Measurements from ENCODE around the gene ENTPD6.
A peak's percentile ranks its signal among the peaks of the same experiment; 100 is the strongest.

Gene ENTPD6

DNA sequence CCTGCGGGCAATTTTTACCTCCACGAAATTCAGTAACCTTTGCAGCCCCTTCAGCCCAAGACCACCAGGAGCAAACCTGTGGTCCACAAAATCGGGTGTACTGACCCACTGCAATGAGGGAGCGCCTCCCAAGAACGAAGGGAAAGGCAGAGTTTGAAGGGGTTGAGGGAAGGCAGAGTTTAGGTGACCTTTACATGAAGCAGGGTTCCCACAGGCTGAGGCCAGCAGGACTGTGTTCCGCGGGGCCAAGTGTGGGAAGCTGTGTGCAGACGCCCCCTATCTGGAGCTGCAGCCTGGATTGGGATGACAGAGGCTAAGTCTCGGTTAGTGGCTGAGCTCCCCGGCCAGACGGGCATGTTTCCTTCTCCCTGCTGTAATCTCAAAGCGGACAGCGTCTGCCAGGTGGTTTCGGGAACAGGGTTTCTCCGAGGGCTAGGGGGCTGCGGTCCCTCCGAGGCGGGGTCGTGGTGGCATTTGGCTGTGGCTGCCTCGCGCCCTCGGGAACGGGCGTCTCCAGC, 51.5 kb downstream of the ENTPD6 start (continued):
- TF ChIP-seq, protein P1, sequence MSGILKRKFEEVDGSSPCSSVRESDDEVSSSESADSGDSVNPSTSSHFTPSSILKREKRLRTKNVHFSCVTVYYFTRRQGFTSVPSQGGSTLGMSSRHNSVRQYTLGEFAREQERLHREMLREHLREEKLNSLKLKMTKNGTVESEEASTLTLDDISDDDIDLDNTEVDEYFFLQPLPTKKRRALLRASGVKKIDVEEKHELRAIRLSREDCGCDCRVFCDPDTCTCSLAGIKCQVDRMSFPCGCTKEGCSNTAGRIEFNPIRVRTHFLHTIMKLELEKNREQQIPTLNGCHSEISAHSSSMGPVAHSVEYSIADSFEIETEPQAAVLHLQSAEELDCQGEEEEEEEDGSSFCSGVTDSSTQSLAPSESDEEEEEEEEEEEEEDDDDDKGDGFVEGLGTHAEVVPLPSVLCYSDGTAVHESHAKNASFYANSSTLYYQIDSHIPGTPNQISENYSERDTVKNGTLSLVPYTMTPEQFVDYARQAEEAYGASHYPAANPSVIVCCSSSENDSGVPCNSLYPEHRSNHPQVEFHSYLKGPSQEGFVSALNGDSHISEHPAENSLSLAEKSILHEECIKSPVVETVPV (CRISPR knock-in tag; IDR thresholded peaks at IDR 0.05) = no peak
- TF ChIP-seq CSDC2 (CRISPR knock-in tag; IDR thresholded peaks at IDR 0.05) (no peak), RARB (CRISPR knock-in tag; IDR thresholded peaks at IDR 0.05) (no peak), TOX (CRISPR knock-in tag; IDR thresholded peaks at IDR 0.05; ENCODE audit: borderline replicate concordance) (no peak)

DNA sequence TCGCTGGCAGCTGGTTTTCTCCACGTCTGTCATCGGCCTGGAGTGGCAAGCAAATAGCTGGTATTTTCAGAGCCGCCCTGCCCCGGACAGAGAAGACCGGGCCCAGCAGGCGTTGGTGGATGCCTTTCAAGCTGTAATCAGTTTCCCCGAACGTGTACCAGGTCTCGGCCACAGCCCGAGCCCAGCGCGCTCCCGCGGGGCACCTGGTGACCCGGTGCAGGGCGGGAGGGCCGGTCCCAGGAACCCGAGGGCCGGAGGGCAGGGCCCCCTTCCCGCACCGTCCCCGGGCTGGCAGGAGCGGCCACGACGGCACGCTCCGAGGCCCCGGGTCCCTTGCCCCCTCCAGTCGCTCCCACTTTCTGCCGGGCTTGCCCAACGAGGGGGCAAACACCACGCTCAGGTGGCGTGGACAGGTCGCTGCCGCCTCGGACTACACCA, 52.0 kb downstream of the ENTPD6 start:
- ATAC-seq = peak; percentile 62
- TF ChIP-seq, protein P2, sequence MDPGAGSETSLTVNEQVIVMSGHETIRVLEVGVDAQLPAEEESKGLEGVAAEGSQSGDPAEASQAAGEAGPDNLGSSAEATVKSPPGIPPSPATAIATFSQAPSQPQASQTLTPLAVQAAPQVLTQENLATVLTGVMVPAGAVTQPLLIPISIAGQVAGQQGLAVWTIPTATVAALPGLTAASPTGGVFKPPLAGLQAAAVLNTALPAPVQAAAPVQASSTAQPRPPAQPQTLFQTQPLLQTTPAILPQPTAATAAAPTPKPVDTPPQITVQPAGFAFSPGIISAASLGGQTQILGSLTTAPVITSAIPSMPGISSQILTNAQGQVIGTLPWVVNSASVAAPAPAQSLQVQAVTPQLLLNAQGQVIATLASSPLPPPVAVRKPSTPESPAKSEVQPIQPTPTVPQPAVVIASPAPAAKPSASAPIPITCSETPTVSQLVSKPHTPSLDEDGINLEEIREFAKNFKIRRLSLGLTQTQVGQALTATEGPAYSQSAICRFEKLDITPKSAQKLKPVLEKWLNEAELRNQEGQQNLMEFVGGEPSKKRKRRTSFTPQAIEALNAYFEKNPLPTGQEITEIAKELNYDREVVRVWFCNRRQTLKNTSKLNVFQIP (CRISPR knock-in tag; IDR thresholded peaks at IDR 0.05; ENCODE audit: borderline replicate concordance, low read depth) = no peak
- no peak for TF ChIP-seq ZFP30 (CRISPR knock-in tag; IDR thresholded peaks at IDR 0.05)
- TF ChIP-seq BACH2 (CRISPR knock-in tag; IDR thresholded peaks at IDR 0.05; ENCODE audit: borderline replicate concordance) = no peak
- no peak for TF ChIP-seq GLIS3 (CRISPR knock-in tag; IDR thresholded peaks at IDR 0.05)
- no peak for TF ChIP-seq TCF4 (CRISPR knock-in tag; IDR thresholded peaks at IDR 0.05; ENCODE audit: borderline replicate concordance)
- TF ChIP-seq ZC3H10 (CRISPR knock-in tag; IDR thresholded peaks at IDR 0.05) = no peak
- TF ChIP-seq ARNTL (CRISPR knock-in tag; IDR thresholded peaks at IDR 0.05; ENCODE audit: borderline replicate concordance, low read depth) = no peak
- no peak for TF ChIP-seq TOX (CRISPR knock-in tag; IDR thresholded peaks at IDR 0.05; ENCODE audit: borderline replicate concordance)
- TF ChIP-seq ZNF70 (CRISPR knock-in tag; IDR thresholded peaks at IDR 0.05) = no peak
- TF ChIP-seq ISL1 (CRISPR knock-in tag; IDR thresholded peaks at IDR 0.05) = no peak

DNA sequence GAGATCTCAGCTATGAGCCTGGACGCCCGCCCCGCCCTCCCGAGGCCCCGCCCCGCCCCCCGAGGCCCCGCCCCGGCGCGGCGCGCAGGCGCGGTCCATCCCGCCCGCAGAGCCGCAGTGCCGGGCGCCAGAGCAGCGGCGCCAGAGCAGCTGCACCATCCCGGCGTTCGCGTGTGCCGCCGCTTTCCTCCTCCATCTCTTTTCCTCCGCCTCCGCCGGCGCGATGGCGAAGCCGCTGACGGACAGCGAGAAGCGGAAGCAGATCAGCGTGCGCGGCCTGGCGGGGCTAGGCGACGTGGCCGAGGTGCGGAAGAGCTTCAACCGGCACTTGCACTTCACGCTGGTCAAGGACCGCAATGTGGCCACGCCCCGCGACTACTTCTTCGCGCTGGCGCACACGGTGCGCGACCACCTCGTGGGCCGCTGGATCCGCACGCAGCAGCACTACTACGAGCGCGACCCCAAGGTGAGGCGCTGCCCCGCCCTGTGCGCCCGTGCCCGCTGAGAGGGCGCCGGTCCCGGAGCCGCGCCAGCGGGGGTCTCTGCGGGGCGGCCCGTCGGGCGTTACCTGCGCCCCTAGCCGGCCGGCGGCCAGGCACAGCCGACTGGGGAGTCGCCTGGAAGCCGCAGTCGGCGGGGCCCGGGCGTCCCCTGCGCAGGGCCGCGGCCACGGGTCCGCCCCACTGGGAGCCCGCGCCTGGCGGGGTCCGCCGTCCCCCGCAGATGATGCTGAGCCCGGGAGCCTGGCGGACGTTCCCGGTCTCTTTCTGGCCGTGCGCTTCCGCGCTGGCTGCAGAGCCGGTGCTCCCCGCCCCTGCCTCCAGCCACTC, 52.7 kb downstream of the ENTPD6 start, which contains the start of gene PYGB:
TSS of gene PYGB (plus strand) at position 130 of the 830 bp plus-strand sequence. CDS start at position 224, 94 bp downstream.
- ATAC-seq = peak; percentile 81
- TF ChIP-seq, protein P3, sequence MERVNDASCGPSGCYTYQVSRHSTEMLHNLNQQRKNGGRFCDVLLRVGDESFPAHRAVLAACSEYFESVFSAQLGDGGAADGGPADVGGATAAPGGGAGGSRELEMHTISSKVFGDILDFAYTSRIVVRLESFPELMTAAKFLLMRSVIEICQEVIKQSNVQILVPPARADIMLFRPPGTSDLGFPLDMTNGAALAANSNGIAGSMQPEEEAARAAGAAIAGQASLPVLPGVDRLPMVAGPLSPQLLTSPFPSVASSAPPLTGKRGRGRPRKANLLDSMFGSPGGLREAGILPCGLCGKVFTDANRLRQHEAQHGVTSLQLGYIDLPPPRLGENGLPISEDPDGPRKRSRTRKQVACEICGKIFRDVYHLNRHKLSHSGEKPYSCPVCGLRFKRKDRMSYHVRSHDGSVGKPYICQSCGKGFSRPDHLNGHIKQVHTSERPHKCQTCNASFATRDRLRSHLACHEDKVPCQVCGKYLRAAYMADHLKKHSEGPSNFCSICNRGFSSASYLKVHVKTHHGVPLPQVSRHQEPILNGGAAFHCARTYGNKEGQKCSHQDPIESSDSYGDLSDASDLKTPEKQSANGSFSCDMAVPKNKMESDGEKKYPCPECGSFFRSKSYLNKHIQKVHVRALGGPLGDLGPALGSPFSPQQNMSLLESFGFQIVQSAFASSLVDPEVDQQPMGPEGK (CRISPR knock-in tag; IDR thresholded peaks at IDR 0.05; ENCODE audit: borderline replicate concordance) = no peak
- no peak for TF ChIP-seq ISL1 (CRISPR knock-in tag; IDR thresholded peaks at IDR 0.05)
- no peak for TF ChIP-seq ARNTL (CRISPR knock-in tag; IDR thresholded peaks at IDR 0.05; ENCODE audit: borderline replicate concordance, low read depth)
- no peak for TF ChIP-seq ESRRG (CRISPR knock-in tag; IDR thresholded peaks at IDR 0.05)
- TF ChIP-seq OSR1 (CRISPR knock-in tag; IDR thresholded peaks at IDR 0.05) = no peak
- TF ChIP-seq, protein P2 (CRISPR knock-in tag; IDR thresholded peaks at IDR 0.05; ENCODE audit: borderline replicate concordance, low read depth) = no peak
- TF ChIP-seq, protein P1 (CRISPR knock-in tag; IDR thresholded peaks at IDR 0.05) = no peak
- TF ChIP-seq RARB (CRISPR knock-in tag; IDR thresholded peaks at IDR 0.05) = no peak
- TF ChIP-seq, protein P4, sequence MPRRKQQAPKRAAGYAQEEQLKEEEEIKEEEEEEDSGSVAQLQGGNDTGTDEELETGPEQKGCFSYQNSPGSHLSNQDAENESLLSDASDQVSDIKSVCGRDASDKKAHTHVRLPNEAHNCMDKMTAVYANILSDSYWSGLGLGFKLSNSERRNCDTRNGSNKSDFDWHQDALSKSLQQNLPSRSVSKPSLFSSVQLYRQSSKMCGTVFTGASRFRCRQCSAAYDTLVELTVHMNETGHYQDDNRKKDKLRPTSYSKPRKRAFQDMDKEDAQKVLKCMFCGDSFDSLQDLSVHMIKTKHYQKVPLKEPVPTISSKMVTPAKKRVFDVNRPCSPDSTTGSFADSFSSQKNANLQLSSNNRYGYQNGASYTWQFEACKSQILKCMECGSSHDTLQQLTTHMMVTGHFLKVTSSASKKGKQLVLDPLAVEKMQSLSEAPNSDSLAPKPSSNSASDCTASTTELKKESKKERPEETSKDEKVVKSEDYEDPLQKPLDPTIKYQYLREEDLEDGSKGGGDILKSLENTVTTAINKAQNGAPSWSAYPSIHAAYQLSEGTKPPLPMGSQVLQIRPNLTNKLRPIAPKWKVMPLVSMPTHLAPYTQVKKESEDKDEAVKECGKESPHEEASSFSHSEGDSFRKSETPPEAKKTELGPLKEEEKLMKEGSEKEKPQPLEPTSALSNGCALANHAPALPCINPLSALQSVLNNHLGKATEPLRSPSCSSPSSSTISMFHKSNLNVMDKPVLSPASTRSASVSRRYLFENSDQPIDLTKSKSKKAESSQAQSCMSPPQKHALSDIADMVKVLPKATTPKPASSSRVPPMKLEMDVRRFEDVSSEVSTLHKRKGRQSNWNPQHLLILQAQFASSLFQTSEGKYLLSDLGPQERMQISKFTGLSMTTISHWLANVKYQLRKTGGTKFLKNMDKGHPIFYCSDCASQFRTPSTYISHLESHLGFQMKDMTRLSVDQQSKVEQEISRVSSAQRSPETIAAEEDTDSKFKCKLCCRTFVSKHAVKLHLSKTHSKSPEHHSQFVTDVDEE (CRISPR knock-in tag; IDR thresholded peaks at IDR 0.05) = no peak
- TF ChIP-seq SNAI2 (CRISPR knock-in tag; IDR thresholded peaks at IDR 0.05) = no peak
- no peak for TF ChIP-seq ZFP30 (CRISPR knock-in tag; IDR thresholded peaks at IDR 0.05)
- no peak for TF ChIP-seq BACH2 (CRISPR knock-in tag; IDR thresholded peaks at IDR 0.05; ENCODE audit: borderline replicate concordance)
- no peak for TF ChIP-seq CSDC2 (CRISPR knock-in tag; IDR thresholded peaks at IDR 0.05)
